ENCODE results near the gene OTOF.

GRCh38 chr2:26516781-26517180 is 38.9 kb upstream of the OTOF start:
- TF ChIP-seq ZFX (IDR thresholded peaks at IDR 0.05): no peak
- TF ChIP-seq CTCF (conservative IDR thresholded peaks at IDR 0.05): no peak

Data from C4-2B (cell line).